HepG2 (cell line): ENCODE results near the gene MAP3K5. TPM values are rescaled to one million over a fixed set of nuclear protein-coding genes. Genes with fewer than 3 reads are reported as not detected.

Source experiments
- ATAC-seq: fragments of 200-7000 bp; cut with Tn5 transposase; 3 replicates; pipeline ENCODE4 v1.9.1; 2020; ENCODE audit warnings: mild to moderate bottlenecking, moderate library complexity
- BruUV-seq: library from RNA; stranded (reverse); fragments of 400-500 nt; replicated peaks from 2 replicates; lab custom pipeline; 2021; lab: Mats Ljungman, UMichigan
- CTCF ChIA-PET: fragments of 300-600 bp; formaldehyde crosslinking; extraction: SDS; loops from one replicate; lab custom pipeline; 2021; ENCODE audit warnings: low total read pairs, inconsistent platforms, low intra/inter-chr PET ratio; lab: Yijun Ruan, JAX
- POLR2A ChIA-PET: fragments of 350-600 bp; sonication (Branson Sonifier 250); formaldehyde crosslinking; loops from one replicate; lab custom pipeline; 2020; ENCODE audit warnings: antibody characterized with exemption, inconsistent platforms; lab: Yijun Ruan, JAX
- DNase-seq: peaks from one replicate; pipeline ENCODE4 v3.0.0-alpha.2; 2015; ENCODE audit warnings: low spot score
- FAIRE-seq: peaks from 3 replicates; lab custom pipeline; 2011; peaks lifted over from hg19 to GRCh38; lab: Jason Lieb, UNC
- H2AFZ ChIP-seq: one replicate; pipeline ENCODE4 v1.6.1; 2011; ENCODE audit warnings: low read length, inconsistent platforms
- H3K27ac ChIP-seq: fragments of 300-600 bp; 3 replicates; pipeline ENCODE4 v1.8.0; 2011; ENCODE audit warnings: mixed run types, mild to moderate bottlenecking, mixed read lengths, low read length, inconsistent platforms; ENCODE audit not compliant: insufficient read depth; ENCODE audit errors: extremely low read length
- H3K27me3 ChIP-seq, 2 experiments: fragments of 200-600 bp in 1 of 2; 2 replicates in 1 of 2; 3 replicates in 1 of 2; pipeline versions ENCODE4 v1.6.0 to v1.8.0; 2011; ENCODE audit warnings: low read length in 2 of 2, mild to moderate bottlenecking in 2 of 2, moderate library complexity in 2 of 2, inconsistent platforms in 1 of 2; ENCODE audit not compliant: insufficient read depth in 2 of 2, control insufficient read depth in 1 of 2
- H3K36me3 ChIP-seq, 2 experiments: fragments of 200-600 bp in 1 of 2; replicated peaks in 1 of 2; 2 replicates in 1 of 2; 3 replicates in 1 of 2; pipeline versions ENCODE4 v1.5.1 to v1.8.0; 2011; ENCODE audit warnings: low read length in 2 of 2, inconsistent platforms in 1 of 2; ENCODE audit not compliant: insufficient read depth in 2 of 2, control insufficient read depth in 1 of 2
- H3K4me1 ChIP-seq: 2 replicates; pipeline ENCODE4 v1.5.1; 2012; ENCODE audit warnings: low read length, inconsistent platforms; ENCODE audit not compliant: insufficient read depth
- H3K4me2 ChIP-seq: 2 replicates; pipeline ENCODE4 v1.6.0; 2011; ENCODE audit warnings: low read depth, low read length, inconsistent platforms
- H3K4me3 ChIP-seq, 3 experiments: fragments of 200-600 bp in 1 of 3; sonication (generic), shearing (Covaris generic) in 1 of 3; replicated peaks in 1 of 3; 2 replicates each; pipeline ENCODE4 v1.5.1; 2011 to 2016; ENCODE audit warnings: low read length in 3 of 3, inconsistent platforms in 2 of 3, low read depth in 2 of 3, mild to moderate bottlenecking in 2 of 3, control low read depth in 1 of 3, mixed read lengths in 1 of 3; ENCODE audit not compliant: insufficient read depth in 1 of 3
- H3K79me2 ChIP-seq: one replicate; pipeline ENCODE4 v1.6.1; 2011; ENCODE audit warnings: low read length, inconsistent platforms; ENCODE audit not compliant: insufficient read depth
- H3K9ac ChIP-seq: 2 replicates; pipeline ENCODE4 v1.6.0; 2011; ENCODE audit warnings: mild to moderate bottlenecking, low read depth, low read length, inconsistent platforms; ENCODE audit not compliant: insufficient read depth
- H3K9me3 ChIP-seq: 2 replicates; pipeline ENCODE4 v1.5.1; 2012; ENCODE audit warnings: mild to moderate bottlenecking, low read length
- H4K20me1 ChIP-seq: 2 replicates; pipeline ENCODE4 v1.6.0; 2011; ENCODE audit warnings: inconsistent platforms, mild to moderate bottlenecking, low read length, moderate library complexity; ENCODE audit not compliant: insufficient read depth
- CEBPG ChIP-seq: IDR thresholded peaks from 2 replicates; pipeline ENCODE4 v1.6.1; 2016
- NFAT5 ChIP-seq: sonication (generic); formaldehyde crosslinking; IDR thresholded peaks from 2 replicates; pipeline ENCODE4 v1.4.0; 2020; ENCODE audit warnings: missing genetic modification reagents
- NONO ChIP-seq, 2 experiments: fragments of 450-650 bp in 1 of 2; sonication (generic) in 1 of 2; formaldehyde crosslinking in 1 of 2; IDR thresholded peaks in 1 of 2; conservative IDR thresholded peaks in 1 of 2; 2 replicates each; pipeline versions ENCODE4 v1.6.1 to v1.8.0; 2017 to 2022; ENCODE audit warnings: mild to moderate bottlenecking in 1 of 2, missing genetic modification reagents in 1 of 2, moderate library complexity in 1 of 2
- PAWR ChIP-seq: sonication (generic); formaldehyde crosslinking; IDR thresholded peaks from 2 replicates; pipeline ENCODE4 v1.4.0; 2020; ENCODE audit warnings: missing genetic modification reagents, mild to moderate bottlenecking, borderline replicate concordance
- POLR2AphosphoS2 ChIP-seq: IDR thresholded peaks from 2 replicates; pipeline ENCODE4 v1.6.1; 2011; ENCODE audit warnings: low read depth, low read length, improper control_type of control experiment
- TEAD3 ChIP-seq: optimal IDR thresholded peaks from 2 replicates; pipeline ENCODE3; 2016; ENCODE audit warnings: borderline replicate concordance
- ZBTB46 ChIP-seq: sonication (generic); formaldehyde crosslinking; IDR thresholded peaks from 2 replicates; pipeline ENCODE4 v1.4.0; 2020; ENCODE audit warnings: mild to moderate bottlenecking, missing genetic modification reagents, borderline replicate concordance
- ZFY ChIP-seq: sonication (generic); formaldehyde crosslinking; IDR thresholded peaks from 2 replicates; pipeline ENCODE4 v1.4.0; 2020; ENCODE audit warnings: missing genetic modification reagents
- WGBS: methylation state at CpG from one replicate; pipeline ENCODE4 v1.1.6; 2017; ENCODE audit warnings: low lambda C conversion rate; 5-methylcytosine and 5-hydroxymethylcytosine counted together
- in situ Hi-C: cut with HindIII; loops from 2 replicates; pipeline ENCODE4 v1.10.0; 2017; ENCODE audit warnings: low pct_unique_long_range_greater_than_20kb; ENCODE audit not compliant: extremely low pct_ligation_motif_present
- intact Hi-C: fragments of 100-400 bp; cut with micrococcal nuclease; formaldehyde crosslinking; loops from one replicate; pipeline ENCODE4 v1.10.0; 2022; ENCODE audit not compliant: unreplicated experiment
- polyA plus RNA-seq, 8 experiments: library from polyadenylated mRNA; depleted of rRNA in 3 of 8; stranded (reverse) in 7 of 8; unstranded in 1 of 8; fragments of >200 nt; fragmentation: Illumina TruSeq in 4 of 8; extraction: Trizol in 4 of 8; gene quantifications; 2 replicates each; pipeline versions ENCODE4 v1.2.1 to v1.2.3, GENCODE V29; 2011 to 2016; ENCODE audit warnings: low read depth in 4 of 8, missing spikeins in 1 of 8, mixed read lengths in 1 of 8; ENCODE audit not compliant: insufficient read depth in 1 of 8
- total RNA-seq, 5 experiments: library from RNA; depleted of rRNA; stranded (reverse); fragments of >200 nt; fragmentation: Illumina TruSeq; extraction: Trizol; gene quantifications; 2 replicates each; pipeline ENCODE4 v1.2.3, GENCODE V29; 2016; ENCODE audit warnings: low read depth in 1 of 5
- TF ChIP-seq, protein P1 (sequence below): IDR thresholded peaks from 2 replicates; pipeline ENCODE4 v1.6.1; 2016; ENCODE audit warnings: missing compliant biosample characterization, missing genetic modification reagents, borderline replicate concordance

Gene MAP3K5
- total and polyA plus RNA-seq, 2 of the 13 experiments (the other 11 are each of a cell fraction or from before 2014, with no cell fraction given), result not detected

GRCh38 chr6:136750696-136751521, 41.4 kb downstream of the MAP3K5 start:
- no TSS peak for BruUV-seq

GRCh38 chr6:136749359-136749997, 42.8 kb downstream of the MAP3K5 start:
- no peaks in the 10 kb centered on the region for H3K36me3 ChIP-seq
- H2AFZ ChIP-seq, result no peak overlapping the region
- no peak overlapping the region for H3K27ac ChIP-seq
- in situ Hi-C loops (no loop called here), intact Hi-C loops (no loop called here)
- no peak overlapping the region for H3K9ac ChIP-seq
- H3K9me3 ChIP-seq, result no peaks in the 10 kb centered on the region
- POLR2A ChIA-PET, result no interaction called here
- FAIRE-seq (no peak), DNase-seq (no peak), ATAC-seq (no peak)
- H3K4me1 ChIP-seq, result no peaks in the 10 kb centered on the region
- H3K79me2 ChIP-seq, result no peaks in the 10 kb centered on the region
- WGBS, result 22% methylated on average over 13 of the region's 13 CpGs
- BruUV-seq, result no TSS peak
- H4K20me1 ChIP-seq, result no peaks in the 10 kb centered on the region
- H3K4me2 ChIP-seq, result no peak overlapping the region
- H3K4me3 ChIP-seq, result no peak overlapping the region
- CTCF ChIA-PET, result no interaction called here
- H3K27me3 ChIP-seq, result peaks cover 0 to 6% of the 10 kb centered on the region in 2 experiments; a peak in 2 of 5 replicates
- no peak for TF ChIP-seq NFAT5 (CRISPR knock-in tag)
- no peak for TF ChIP-seq ZBTB46 (CRISPR knock-in tag)
- TF ChIP-seq, protein P1, sequence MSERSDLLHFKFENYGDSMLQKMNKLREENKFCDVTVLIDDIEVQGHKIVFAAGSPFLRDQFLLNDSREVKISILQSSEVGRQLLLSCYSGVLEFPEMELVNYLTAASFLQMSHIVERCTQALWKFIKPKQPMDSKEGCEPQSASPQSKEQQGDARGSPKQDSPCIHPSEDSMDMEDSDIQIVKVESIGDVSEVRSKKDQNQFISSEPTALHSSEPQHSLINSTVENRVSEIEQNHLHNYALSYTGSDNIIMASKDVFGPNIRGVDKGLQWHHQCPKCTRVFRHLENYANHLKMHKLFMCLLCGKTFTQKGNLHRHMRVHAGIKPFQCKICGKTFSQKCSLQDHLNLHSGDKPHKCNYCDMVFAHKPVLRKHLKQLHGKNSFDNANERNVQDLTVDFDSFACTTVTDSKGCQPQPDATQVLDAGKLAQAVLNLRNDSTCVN (CRISPR knock-in tag), result no peak
- TF ChIP-seq PAWR (CRISPR knock-in tag), result no peak
- TF ChIP-seq CEBPG, result no peak
- TF ChIP-seq ZFY (CRISPR knock-in tag), result no peak

More at GRCh38 chr6:136750696-136751521, 41.4 kb downstream of the MAP3K5 start:
- Histone ChIP-seq H2AFZ (no peak overlapping the region), H3K27ac (no peak overlapping the region), H3K36me3 (no peaks in the 10 kb centered on the region), H4K20me1 (no peaks in the 10 kb centered on the region), H3K4me3 (no peak overlapping the region), H3K4me2 (no peak overlapping the region), H3K9ac (no peak overlapping the region), H3K79me2 (no peaks in the 10 kb centered on the region), H3K27me3 (peaks cover 0 to 6% of the 10 kb centered on the region in 2 experiments; a peak in 2 of 5 replicates), H3K4me1 (no peaks in the 10 kb centered on the region), H3K9me3 (no peaks in the 10 kb centered on the region)
- DNase-seq (no peak), FAIRE-seq (no peak), ATAC-seq (no peak)
- TF ChIP-seq TEAD3, result no peak
- TF ChIP-seq NONO (IDR thresholded peaks at IDR 0.05), result no peak
- no peak for TF ChIP-seq NONO (CRISPR knock-in tag; conservative IDR thresholded peaks at IDR 0.05)
- no peak for TF ChIP-seq POLR2AphosphoS2
- intact Hi-C loops (no loop called here), in situ Hi-C loops (no loop called here)
- POLR2A ChIA-PET, result no interaction called here
- WGBS, result 3% methylated on average over 4 of the region's 4 CpGs
- CTCF ChIA-PET, result no interaction called here
